AG04450 (cell line): ENCODE measurements around the gene ADISSP. TPM values are rescaled to one million over a fixed set of nuclear protein-coding genes. Genes with fewer than 3 reads are reported as not detected.

Source experiments
- CTCF ChIA-PET: fragments of 300-600, 350-600 bp; formaldehyde crosslinking; extraction: SDS; loops from one replicate; lab custom pipeline; 2022; ENCODE audit warnings: antibody characterized with exemption, inconsistent platforms; lab: Charles Lee
- POLR2A ChIA-PET: fragments of 350-600 bp; formaldehyde crosslinking; extraction: SDS; loops from one replicate; lab custom pipeline; 2021; ENCODE audit warnings: antibody characterized with exemption, inconsistent platforms; lab: Yijun Ruan, JAX
- DNase-seq: peaks from one replicate; pipeline ENCODE4 v3.0.0-alpha.2; 2011; ENCODE audit warnings: low read depth, low spot score
- H3K27ac ChIP-seq: one replicate; pipeline ENCODE4 v1.5.1; 2012; ENCODE audit warnings: low read depth, low read length, control low read depth
- H3K27me3 ChIP-seq: one replicate; pipeline ENCODE4 v1.6.0; 2012; ENCODE audit warnings: low read length; ENCODE audit not compliant: control insufficient read depth, insufficient read depth
- H3K4me3 ChIP-seq: 2 replicates; pipeline ENCODE4 v1.5.1; 2011; ENCODE audit warnings: mild to moderate bottlenecking, low read depth, low read length, control low read depth
- H3K9me3 ChIP-seq: 2 replicates; pipeline ENCODE4 v1.5.1; 2012; ENCODE audit warnings: low read length; ENCODE audit not compliant: control insufficient read depth, insufficient read depth
- polyA plus RNA-seq: library from polyadenylated mRNA; depleted of rRNA; stranded (reverse); fragments of >200 nt; gene quantifications from 2 replicates; pipeline ENCODE4 v1.2.3, GENCODE V29; 2011; rRNA removed
- TF ChIP-seq, protein P1 (sequence below): IDR thresholded peaks from 2 replicates; pipeline ENCODE4 v1.5.1; 2011; ENCODE audit warnings: low read depth, low read length, control low read depth, inconsistent platforms

The ADISSP gene
- polyA plus RNA-seq, 1 experiment = 22.6 TPM

DNA sequence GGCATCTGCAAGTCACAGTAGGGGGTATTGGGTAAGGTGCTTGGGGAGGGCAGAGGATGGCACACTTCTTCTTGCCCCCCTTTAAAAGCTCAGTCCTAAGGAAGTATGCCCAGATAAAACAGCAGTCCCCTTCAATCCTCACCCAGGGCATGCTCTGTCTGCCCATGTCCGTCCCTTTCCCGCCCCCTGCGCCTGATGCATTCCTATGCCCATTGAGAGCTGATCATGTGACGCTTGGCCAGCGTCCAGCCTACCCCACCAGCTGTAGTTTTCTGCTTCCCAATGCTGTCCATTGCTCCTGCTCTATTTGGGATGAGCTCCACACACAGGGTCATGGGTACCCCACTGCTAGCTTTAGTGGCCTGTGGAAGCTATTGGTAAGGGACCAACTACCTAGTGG, 63.5 kb downstream of the ADISSP start:
- Histone ChIP-seq H3K9me3 (no peaks in the 10 kb centered on the region; the same call in 1 of the 2 replicates), H3K4me3 (no peak overlapping the region), H3K27ac (no peak overlapping the region), H3K27me3 (peaks cover 30% of the 10 kb centered on the region)
- TF ChIP-seq, protein P1, sequence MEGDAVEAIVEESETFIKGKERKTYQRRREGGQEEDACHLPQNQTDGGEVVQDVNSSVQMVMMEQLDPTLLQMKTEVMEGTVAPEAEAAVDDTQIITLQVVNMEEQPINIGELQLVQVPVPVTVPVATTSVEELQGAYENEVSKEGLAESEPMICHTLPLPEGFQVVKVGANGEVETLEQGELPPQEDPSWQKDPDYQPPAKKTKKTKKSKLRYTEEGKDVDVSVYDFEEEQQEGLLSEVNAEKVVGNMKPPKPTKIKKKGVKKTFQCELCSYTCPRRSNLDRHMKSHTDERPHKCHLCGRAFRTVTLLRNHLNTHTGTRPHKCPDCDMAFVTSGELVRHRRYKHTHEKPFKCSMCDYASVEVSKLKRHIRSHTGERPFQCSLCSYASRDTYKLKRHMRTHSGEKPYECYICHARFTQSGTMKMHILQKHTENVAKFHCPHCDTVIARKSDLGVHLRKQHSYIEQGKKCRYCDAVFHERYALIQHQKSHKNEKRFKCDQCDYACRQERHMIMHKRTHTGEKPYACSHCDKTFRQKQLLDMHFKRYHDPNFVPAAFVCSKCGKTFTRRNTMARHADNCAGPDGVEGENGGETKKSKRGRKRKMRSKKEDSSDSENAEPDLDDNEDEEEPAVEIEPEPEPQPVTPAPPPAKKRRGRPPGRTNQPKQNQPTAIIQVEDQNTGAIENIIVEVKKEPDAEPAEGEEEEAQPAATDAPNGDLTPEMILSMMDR = no peak
- POLR2A ChIA-PET = interaction anchor here (0.7 kb wide), 1 partner anchor 19 kb away, joined by 3 read pairs; no protein-coding TSS in a partner anchor
- no peak for DNase-seq
- CTCF ChIA-PET = interaction anchor here (0.6 to 1.5 kb wide), 4 partner anchors 12 to 151 kb away, joined by 3 to 7 read pairs (median 5); no protein-coding TSS in a partner anchor

Other genes starting within 250 kb of the ADISSP start
- gene GFRA4, start 104.4 kb downstream of the ADISSP start, polyA plus RNA-seq = not detected in 2 replicates
- 16.3 and 18.3 TPM in 2 replicates for gene ADAM33, start 85.7 kb downstream of the ADISSP start, polyA plus RNA-seq
- gene SIGLEC1, start 55.2 kb downstream of the ADISSP start, polyA plus RNA-seq = not detected in 2 replicates
- gene HSPA12B, start 35.1 kb downstream of the ADISSP start, polyA plus RNA-seq = 0.05 and 0.09 TPM in 2 replicates
- 0.12 TPM in 2 replicates for gene SPEF1, start 13.7 kb upstream of the ADISSP start, polyA plus RNA-seq
- gene CENPB, start 19.0 kb upstream of the ADISSP start, polyA plus RNA-seq = 29.7 and 37.0 TPM in 2 replicates
- 57.3 and 58.9 TPM in 2 replicates for gene CDC25B, start 28.6 kb upstream of the ADISSP start, polyA plus RNA-seq
- 7.8 and 11.7 TPM in 2 replicates for gene AP5S1, start 52.8 kb upstream of the ADISSP start, polyA plus RNA-seq
- 16.4 and 18.2 TPM in 2 replicates for gene MAVS, start 79.1 kb upstream of the ADISSP start, polyA plus RNA-seq
- gene PANK2, start 121.6 kb upstream of the ADISSP start, polyA plus RNA-seq = 24.9 and 32.2 TPM in 2 replicates
- gene RNF24, start 247.8 kb upstream of the ADISSP start, polyA plus RNA-seq = 24.7 and 30.8 TPM in 2 replicates